C1 segment of cervical spinal cord (tissue), 14 donors: ENCODE measurements around the gene PAX8.
A peak's percentile ranks its signal among the peaks of the same experiment; 100 is the strongest.

Source experiments
- DNase-seq, 14 donors: peaks; one replicate each; lab custom pipeline; 2025; lab: John Stamatoyannopoulos, UW

PAX8 gene

DNA sequence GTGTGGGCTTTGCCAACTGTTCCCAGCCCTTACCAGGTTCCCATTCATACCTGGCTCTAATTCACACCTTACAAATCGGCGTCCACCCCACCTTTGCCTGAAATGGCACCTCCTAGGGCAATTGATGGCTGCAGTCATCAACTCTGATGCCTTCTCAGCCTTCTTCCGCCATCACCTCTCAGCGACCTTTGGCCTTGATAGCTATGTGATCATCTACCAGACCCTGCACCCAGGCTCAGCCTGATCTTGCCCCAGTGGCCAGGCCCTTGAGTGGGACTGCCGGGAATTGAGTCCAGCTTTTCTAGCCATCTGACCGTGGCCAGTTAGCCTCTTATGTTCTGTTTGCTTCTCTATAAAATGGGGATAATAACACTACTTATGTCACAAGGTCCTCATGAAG, 72.5 kb downstream of the PAX8 start:
- DNase-seq = no peak

DNA sequence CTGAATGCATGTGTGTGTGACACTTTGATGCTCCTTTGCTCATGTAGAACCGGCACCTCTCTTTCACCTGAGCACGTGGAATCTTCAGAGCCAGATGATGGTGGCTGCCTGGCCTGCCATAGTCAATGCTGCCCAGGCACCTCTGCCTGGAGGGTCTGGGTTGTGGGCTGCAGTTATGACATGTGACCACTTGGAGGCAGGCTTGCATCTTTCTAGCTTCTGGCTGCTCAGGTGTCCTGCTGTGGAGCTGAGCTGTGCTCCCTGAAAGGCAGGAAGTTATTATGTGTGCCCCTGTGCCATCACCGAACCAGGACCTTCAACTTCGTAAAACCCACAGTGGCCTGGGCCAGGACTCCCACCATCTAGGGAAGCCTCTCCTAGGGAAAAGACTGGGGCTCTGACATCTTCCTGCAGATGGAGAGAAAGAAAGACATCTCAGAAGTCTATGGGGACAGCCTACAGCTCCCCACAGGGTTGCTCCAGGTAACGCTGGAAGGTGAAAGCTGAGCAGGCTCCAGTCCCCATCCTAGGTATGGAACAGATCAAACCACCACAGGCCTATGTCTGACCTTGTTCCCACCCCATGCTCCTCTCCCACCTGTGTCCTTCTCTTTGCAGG, 74.7 kb downstream of the PAX8 start:
- DNase-seq = peak in 10 of 14 donors; percentile 13 to 52 (median 39)

DNA sequence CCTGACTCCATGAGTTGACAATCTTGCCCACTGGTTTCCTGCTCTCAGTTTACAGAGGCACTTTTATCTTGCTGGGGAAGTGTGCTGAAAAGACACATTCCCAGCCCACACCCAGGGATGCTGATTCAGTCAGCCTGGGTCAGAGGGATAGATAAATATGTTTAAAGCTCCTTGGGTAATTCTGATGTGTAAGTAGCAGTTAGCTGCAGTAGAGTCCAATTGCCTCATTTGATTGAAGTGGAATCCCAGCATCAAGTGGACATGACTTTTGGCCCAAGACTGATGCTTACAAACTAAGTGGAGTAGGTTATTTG, 75.5 kb downstream of the PAX8 start:
- no peak for DNase-seq

DNA sequence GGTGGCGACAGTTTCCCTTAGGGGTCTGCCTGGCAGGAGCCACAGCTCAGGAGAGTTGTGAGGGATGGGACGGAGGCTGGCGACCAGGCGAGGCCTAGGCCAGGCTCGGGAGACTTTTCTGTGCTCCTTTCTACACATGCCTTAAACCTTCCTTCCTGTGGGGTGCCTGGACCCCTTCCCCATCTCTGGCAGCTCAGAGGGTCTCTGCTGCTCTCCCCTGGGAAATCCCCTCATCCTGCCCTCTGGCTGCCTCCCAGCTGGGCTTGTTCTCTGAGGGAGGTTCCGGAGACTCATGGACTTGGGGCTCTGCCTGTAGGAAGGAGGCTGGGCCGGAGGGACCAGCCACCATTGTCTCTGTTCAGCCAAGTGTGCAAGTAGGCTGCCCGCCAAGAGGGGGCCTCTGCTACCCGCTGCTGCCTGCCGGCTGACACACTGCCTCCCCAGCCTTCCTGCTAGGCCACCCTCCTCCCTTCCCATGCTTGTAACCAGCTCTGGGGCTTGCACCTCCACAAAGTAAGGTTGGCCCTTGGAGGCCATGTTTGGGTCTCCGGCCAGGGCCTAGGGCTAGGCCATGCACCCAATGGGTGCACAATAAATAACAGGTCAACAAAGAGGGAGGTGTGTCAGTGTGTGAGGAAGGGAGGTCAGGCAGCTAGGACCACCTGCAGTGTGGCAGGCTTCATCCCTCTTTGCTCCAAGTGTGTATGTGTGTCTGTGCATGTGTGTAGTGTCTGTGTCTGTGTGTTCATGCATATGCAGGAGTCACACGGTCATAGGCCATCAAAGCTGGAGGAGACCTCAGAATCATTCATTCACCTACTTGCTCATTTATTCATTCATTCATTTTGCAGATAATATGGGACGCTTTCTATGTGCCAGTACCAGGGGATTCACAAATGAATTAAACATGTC, 76.2 kb downstream of the PAX8 start:
- peak in 6 of 14 donors; percentile 19 to 49 (median 28) for DNase-seq

DNA sequence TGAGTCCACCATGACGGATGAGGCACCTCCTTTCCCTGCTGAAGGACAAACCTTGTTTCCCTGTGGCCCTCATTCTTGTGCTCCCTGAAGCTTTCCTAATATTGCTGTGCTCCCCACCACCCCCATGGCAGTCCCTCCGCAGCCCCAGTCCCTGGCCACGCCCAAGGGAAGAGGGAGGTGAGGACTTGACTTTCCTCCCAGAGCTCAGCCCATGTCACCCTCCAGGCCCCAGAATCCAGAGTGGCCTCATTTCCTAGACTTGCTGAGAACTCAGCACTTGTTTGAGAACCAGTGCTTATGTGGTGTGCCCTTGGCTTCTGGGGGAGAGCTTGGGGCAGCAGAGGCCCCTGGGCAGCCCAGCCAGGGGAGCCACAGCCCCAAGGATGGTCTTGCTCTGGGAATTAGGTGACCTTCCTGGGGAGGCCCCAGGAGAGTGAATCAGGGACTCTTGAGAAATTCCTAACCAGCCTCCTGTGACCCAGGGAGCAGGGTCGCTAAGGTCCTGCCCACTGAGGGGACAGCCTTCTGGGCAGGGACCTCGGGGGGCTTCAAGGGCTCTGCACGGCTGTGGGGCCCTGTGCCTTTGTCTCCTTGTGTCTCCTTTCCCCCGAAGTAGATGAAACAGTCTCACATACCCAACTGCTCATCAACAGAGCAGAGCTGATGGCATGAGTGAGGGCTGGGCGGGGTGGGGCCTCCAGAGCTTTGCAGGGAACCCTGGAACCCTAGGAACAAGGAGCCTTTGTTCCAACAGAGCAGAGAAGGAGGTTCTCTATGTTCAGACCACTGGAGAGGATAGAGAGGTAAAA, 77.0 kb downstream of the PAX8 start:
- DNase-seq = peak in 1 of 14 donors; percentile 21

DNA sequence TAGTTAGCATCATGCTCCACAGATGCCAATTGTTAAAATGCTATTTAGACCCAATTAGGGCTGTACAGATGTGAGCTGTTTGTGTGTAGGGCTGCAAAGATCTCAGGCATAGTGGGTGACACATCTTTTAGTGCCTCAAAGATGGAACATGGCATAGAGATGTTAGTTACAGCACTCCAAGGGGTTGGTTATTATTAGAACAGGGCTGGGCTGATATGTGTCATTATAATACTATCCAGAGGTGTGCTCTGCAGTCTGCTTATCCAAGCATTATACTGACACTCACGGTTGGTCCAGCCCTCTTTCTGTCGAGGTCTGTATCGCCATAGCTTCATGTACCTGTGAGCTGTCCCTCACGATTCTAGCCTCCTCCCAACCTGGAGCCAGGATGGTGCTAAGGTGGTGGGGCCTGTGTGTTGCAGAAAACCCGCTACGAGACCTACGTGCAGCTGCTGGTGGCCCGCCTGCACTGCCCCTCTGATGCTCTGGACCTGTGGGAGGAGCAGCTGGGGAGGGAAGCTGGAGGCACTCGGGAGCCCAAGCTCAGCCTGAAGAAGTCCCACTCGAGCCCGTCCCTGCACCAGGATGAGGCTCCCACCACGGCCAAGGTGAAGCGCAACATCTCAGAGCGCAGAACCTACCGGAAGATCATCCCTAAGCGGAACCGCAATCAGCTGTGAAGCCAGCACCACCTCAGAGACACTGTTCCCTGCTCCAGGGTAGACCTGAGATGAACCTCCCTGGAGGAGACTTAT, 77.8 kb downstream of the PAX8 start:
- no peak for DNase-seq

DNA sequence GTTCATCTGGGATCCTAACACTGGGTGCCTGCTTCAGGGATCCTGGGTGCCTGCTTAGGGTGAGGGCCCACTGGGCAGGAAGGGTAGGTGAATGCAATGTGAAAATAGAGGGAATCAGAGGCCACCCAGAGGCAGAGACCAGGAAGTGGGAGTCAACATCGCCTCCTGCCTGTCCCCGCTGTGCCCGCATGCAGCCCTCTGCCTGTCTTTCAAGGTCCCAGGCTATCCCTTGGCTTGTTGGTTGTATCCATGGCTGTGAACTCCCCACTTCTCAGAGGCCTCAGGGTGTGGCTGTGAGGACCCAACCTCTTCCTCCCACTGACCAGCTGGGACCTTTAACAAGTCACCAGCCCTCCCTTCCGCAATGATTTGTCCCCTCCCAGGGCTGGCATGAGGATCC, 78.5 kb downstream of the PAX8 start:
- DNase-seq = no peak

DNA sequence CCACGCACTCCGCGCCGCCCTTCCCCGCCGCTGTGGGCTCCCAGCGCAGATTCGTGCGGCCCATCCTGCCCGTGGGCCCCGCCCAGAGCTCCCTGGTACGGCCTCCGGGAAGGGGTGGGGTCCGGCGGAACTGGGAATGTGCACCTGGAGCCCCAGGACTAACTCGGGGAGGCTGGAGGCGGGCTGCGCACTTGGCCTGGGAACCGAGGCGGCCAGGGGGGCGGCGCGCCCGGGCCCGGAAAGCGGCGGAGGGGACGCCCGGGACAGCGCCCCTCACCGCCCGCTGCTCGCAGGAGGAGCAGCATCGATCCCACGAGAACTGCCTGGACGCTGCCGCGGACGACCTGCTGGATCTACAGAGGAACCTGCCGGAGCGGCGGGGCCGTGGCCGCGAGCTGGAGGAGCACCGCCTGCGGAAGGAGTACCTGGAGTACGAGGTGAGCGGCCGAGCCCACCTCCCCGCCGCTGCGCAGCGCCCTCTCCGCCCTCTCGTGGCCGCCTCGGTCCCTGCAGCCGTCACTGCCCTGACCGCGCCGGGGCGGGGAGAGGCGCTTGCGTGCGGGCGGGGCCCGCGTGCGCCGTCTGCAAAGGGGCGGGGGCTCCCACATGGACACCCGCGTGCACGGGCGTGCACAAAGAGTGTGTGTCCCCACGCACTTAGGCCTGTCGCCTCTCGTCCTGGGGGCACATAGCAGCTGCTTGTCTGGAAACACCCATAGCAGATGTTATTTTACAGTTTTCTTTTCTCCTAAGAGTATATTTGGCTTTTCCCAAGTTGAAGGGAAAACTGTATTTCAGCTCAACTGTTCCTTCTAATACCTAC, 79.7 kb downstream of the PAX8 start:
- peak in 12 of 14 donors; percentile 22 to 80 (median 52) for DNase-seq

DNA sequence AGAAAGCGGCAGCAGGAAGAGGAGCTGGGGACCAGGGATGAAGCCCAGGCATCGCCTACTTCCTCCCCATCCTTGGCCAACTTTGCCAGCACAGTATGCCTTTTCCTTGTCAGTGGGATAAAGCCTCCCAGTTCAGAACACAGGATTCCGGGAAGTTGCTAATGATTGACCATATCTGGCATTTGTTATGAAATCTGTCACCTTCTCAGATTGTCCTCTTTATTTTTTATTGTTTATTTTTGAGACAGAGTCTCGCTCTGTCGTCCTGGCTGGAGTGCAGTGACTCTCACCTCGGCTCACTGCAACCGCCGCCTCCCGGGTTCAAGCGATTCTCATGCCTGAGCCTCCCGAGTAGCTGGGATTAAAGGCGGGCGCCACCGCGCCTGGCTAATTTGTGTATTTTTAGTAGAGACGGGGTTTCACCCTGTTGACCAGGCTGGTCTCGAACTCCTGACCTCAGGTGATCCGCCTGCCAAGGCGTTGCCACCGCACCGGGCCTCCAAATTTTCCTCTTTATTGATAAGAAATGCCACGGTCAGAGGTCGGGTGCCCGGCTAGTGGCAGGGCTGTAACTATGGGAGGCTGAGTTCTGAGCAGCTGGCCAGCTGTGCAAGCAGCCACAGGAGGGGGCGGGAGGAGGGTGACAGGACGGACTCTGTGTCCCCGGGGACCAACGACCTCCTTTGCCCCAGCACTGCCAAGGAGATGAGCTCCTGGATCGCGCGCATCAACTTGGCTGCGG, 80.5 kb downstream of the PAX8 start:
- no peak for DNase-seq

DNA sequence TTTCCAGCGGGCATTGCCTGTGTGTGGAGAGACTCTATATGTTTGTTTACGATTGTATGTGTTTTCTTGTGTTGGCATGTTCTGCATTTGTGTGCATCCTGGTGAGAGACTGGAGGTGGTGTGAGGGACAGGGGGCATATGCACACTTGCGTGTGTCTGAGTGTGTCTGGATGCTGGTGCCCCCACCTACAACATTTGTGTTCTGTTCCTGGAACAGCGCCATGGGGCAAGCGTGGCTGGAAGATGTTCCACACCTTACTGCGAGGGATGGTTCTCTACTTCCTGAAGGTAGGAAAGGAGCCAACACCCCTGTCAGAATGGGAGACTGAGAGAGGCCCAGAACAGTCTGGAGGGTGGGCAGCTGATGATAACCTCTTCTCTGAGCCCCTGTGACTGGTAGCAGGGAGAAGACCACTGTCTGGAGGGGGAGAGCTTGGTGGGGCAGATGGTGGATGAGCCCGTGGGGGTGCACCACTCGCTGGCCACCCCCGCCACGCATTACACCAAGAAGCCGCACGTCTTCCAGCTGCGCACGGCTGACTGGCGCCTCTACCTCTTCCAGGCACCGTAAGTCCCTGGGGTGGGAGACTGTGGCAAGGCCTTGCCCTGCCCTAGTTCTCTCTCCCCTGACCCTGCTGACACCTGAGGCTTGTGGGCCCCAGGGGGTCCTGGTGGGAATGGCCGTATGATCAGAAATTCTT, 81.2 kb downstream of the PAX8 start:
- DNase-seq = no peak

DNA sequence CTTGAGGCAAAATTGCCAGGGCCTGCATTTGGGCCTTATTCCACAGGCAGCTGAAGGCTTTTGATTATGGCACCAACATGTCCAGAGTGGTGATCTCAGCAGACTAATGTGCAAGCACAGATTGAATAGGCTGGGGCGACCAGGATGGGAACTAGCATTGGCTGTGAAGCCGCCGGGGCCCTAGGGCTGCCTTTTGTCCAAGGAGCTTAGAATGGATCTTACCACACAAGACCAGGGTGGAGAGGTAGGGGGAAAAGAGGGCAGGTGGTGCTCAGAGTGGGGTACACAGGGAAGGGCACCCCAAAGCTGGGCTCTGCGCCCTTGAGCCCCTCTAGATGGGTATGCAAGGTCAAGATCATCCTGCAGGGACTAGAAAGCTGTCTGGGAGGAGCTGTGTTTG, 81.9 kb downstream of the PAX8 start:
- no peak for DNase-seq

DNA sequence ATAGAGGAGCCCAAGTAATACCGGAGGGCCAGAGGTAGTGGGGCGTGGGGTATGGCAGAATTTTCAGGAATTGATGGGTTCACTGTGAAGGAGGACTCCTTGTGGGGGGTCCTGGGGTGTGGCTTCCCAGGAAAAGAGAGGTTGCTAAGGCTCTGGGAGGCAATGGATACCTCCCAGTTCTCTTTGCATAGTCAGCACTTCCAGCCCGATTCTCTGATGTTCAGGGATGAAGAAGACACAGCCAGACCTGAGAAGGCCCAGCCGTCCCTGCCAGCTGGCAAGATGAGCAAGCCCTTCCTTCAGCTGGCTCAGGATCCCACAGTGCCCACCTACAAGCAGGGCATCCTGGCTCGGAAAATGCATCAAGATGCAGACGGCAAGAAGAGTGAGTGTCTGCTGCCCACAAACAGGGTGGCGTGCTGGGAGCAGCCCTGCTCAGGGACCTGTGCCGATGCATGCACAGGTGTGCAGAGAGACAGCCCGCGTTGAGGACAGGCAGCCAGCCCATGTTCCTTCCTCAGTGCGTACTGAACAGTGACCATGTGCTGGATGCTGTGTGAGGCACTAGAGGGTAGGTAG, 82.7 kb downstream of the PAX8 start:
- no peak for DNase-seq

DNA sequence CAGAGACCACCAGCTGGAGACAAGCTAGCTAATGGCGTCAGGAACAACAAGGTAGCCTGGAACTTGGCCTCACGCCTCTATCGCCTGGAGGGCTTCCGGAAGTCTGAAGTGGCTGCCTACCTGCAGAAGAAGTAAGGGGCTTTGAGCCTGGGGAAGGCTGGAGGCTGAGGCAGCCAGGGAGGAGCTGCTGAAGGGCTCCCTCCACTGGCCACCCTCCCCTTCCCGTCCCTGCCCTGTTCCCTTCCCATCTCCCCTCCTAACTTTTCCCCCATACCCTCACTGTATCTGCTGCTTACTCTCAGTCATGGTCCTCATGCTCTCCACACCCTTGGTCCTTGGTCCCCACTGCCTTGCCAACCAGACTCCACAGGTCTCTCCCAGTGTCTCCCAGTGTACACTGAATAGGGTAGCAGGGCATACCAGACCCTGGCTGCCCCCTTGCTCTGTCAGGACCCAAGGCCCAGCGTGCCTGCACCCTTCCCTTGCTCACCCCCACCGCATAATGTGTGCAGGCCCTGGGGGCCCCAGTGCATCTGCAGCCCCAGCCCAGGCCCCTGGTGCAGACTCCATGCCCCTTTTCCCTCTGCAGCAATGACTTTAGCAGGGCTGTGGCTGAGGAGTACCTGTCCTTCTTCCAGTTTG, 86.1 kb downstream of the PAX8 start:
- no peak for DNase-seq

DNA sequence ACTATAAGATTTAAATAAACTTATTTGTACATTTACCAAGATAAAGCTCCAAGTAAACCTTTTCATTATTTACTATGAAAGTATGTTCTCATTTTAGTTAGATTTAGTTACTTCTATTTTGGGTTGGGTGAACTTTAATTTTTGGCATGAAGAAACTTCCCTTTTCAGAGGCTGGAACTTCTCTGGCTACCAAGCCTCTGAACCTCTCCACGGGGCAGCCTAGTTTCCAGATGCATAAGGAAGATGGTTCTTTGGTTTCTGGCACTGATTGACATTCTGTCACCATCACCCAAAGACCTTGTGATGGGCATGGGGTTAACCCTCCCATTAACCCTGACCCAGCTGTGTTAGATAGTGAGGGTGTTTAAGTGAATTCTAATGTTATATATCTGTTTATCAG, 87.8 kb downstream of the PAX8 start:
- no peak for DNase-seq

DNA sequence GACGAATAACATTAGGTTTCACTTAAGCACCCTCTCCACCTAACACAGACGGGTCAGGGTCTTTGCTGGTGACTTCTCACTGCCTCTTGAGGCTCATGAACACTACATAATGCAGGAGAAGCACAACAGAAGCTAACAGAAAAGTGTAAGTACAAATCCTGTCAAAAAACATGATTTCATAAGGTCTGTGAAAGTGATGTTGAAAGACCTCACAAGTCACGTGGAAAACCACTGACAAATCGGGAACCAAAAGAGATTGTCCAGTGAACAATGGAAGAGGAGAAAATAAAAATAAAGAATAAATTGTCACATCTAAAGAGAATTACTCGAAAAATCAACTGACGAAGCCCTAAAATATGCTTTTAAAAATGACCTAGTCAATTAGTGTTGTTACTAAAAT, 91.0 kb downstream of the PAX8 start:
- DNase-seq = no peak

DNA sequence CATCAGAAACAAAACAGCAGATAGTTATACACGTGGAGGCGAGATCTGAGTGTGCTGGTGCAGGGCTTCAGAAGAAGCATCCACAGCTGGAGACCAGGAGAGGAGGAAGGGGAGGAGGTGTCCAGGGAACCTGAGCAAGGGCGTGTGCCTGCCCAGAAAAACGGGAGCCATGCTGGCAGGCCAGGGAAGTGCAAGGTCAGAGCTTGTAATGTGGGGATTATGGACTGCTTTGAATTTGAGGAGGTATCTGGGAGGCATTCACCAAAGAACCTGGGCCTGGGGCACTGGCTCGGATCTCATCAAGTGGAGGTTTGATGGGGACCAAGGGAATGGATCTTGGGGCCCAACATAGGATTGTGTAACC, 92.3 kb downstream of the PAX8 start:
- DNase-seq = no peak

DNA sequence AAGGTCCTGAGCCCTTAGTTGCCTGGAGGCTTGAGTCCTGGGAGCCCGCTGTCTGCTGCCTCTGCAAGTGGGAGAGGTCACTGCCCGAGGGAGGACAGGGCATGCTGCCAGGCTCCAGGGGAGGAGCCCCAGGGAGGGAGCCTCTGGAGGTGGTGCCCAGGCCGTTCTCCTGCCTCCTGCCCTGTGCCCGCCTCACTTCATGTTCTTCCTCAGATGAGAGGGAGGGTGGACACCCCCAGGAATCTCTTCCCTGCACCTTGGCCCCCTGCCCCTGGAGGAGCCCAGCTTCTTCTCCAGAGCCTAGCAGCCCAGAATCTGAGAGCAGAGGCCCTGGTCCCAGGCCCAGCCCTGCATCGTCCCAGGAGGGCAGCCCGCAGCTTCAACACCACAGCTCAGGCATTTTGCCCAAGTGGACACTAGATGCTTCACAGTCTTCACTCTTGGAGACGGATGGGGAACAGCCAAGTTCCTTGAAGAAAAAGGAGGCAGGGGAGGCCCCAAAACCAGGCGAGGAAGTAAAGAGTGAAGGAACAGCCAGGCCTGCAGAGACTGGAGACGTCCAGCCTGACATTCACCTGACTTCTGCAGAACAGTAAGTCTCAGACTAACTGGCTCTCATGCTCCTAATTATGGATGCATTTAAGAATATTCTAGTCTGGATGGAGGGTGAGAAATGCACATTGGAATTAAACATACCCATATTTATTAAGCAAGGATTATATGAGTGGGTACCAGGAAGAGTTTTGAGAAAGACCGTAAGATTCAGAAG, 92.9 kb downstream of the PAX8 start:
- DNase-seq = peak in 9 of 14 donors; percentile 43 to 78 (median 55)
